Endothelial cell of coronary artery (primary cell): ENCODE data around the gene CRISPLD2. TPM values are rescaled to one million over a fixed set of nuclear protein-coding genes. Genes with fewer than 3 reads are reported as not detected.

ENCODE experiments used
- total RNA-seq: library from RNA; depleted of rRNA; stranded (reverse); fragments of >200 nt; gene quantifications from 2 replicates; pipeline ENCODE4 v1.2.3, GENCODE V29; 2014

The CRISPLD2 gene
- total RNA-seq, result 0.18 and 1.6 TPM in 2 replicates

GRCh38 chr16:84819644-84820304 is at the start of gene CRISPLD2:
TSS of gene CRISPLD2 (plus strand) at chr16:84819985. CDS start at chr16:84838496, 18,511 bp downstream.

Other genes with a start within 250 kb of the CRISPLD2 start
- gene COTL1, start 201.9 kb upstream of the CRISPLD2 start, total RNA-seq, result 133 and 143 TPM in 2 replicates
- 45.6 and 90.9 TPM in 2 replicates for gene KLHL36, start 171.5 kb upstream of the CRISPLD2 start, total RNA-seq
- gene USP10, start 120.0 kb upstream of the CRISPLD2 start, total RNA-seq, result 42.3 and 62.5 TPM in 2 replicates
- 38.6 and 46.5 TPM in 2 replicates for gene ZDHHC7, start 191.6 kb downstream of the CRISPLD2 start, total RNA-seq
- gene KIAA0513, start 207.8 kb downstream of the CRISPLD2 start, total RNA-seq, result 3.7 TPM in 2 replicates